ENCODE results near the gene SLC6A18. TPM values are rescaled to one million over a fixed set of nuclear protein-coding genes. Genes with fewer than 3 reads are reported as not detected.

The SLC6A18 gene
- total RNA-seq, 1 donor from 2014 or later: not detected

GRCh38 chr5:1249366-1250280, 24.4 kb downstream of the SLC6A18 start:
- Histone ChIP-seq H3K4me3 (no peak overlapping the region), H3K9me3 (no peaks in the 10 kb centered on the region), H3K27me3 (no peaks in the 10 kb centered on the region), H3K4me1 (no peaks in the 10 kb centered on the region), H3K27ac (no peak overlapping the region), H3K36me3 (no peaks in the 10 kb centered on the region)
- intact Hi-C loops (cut with DNase I): no loop called here
- no peak for TF ChIP-seq CTCF (IDR thresholded peaks at IDR 0.05)
- no peak for DNase-seq (ENCODE audit: low spot score in 2 of 2)

GRCh38 chr5:1251678-1252580, 26.7 kb downstream of the SLC6A18 start:
- DNase-seq (ENCODE audit: low spot score in 2 of 2): no peak
- TF ChIP-seq CTCF (IDR thresholded peaks at IDR 0.05): no peak
- intact Hi-C loops (cut with DNase I): no loop called here
- Histone ChIP-seq H3K36me3 (no peaks in the 10 kb centered on the region), H3K9me3 (no peaks in the 10 kb centered on the region), H3K27me3 (no peaks in the 10 kb centered on the region), H3K4me1 (no peaks in the 10 kb centered on the region), H3K27ac (no peak overlapping the region), H3K4me3 (no peak overlapping the region)

GRCh38 chr5:1252681-1253080, 27.5 kb downstream of the SLC6A18 start:
- Histone ChIP-seq H3K36me3 (no peaks in the 10 kb centered on the region), H3K27ac (no peak overlapping the region), H3K9me3 (no peaks in the 10 kb centered on the region), H3K27me3 (no peaks in the 10 kb centered on the region), H3K4me3 (no peak overlapping the region), H3K4me1 (no peaks in the 10 kb centered on the region)
- intact Hi-C loops (cut with DNase I): no loop called here
- DNase-seq (ENCODE audit: low spot score in 2 of 2): no peak
- TF ChIP-seq CTCF (IDR thresholded peaks at IDR 0.05): no peak

GRCh38 chr5:1253456-1254105, 28.4 kb downstream of the SLC6A18 start:
- DNase-seq (ENCODE audit: low spot score in 2 of 2): no peak
- TF ChIP-seq CTCF (IDR thresholded peaks at IDR 0.05): no peak
- no peaks in the 10 kb centered on the region for H3K27me3 ChIP-seq
- H3K36me3 ChIP-seq: no peaks in the 10 kb centered on the region
- no peak overlapping the region for H3K4me3 ChIP-seq
- no peak overlapping the region for H3K27ac ChIP-seq
- H3K9me3 ChIP-seq: no peaks in the 10 kb centered on the region
- H3K4me1 ChIP-seq: no peaks in the 10 kb centered on the region
- intact Hi-C loops (cut with DNase I): no loop called here

- Histone ChIP-seq H3K9me3 (no peaks in the 10 kb centered on the region), H3K27me3 (no peaks in the 10 kb centered on the region), H3K27ac (no peak overlapping the region), H3K36me3 (no peaks in the 10 kb centered on the region), H3K4me3 (no peak overlapping the region), H3K4me1 (no peaks in the 10 kb centered on the region)
- TF ChIP-seq CTCF (IDR thresholded peaks at IDR 0.05): no peak
- intact Hi-C loops (cut with DNase I): no loop called here
- no peak for DNase-seq (ENCODE audit: low spot score in 2 of 2)
These were observed 29.0 kb downstream of the SLC6A18 start for GRCh38 chr5:1254196-1254595.
